GM12878 (cell line): ENCODE results near the gene GNL3L. TPM values are rescaled to one million over a fixed set of nuclear protein-coding genes. Genes with fewer than 3 reads are reported as not detected.

ENCODE experiments used
- ATAC-seq: fragments of 200-7000 bp; cut with Tn5 transposase; 3 replicates; pipeline ENCODE4 v1.9.1; 2020; ENCODE audit warnings: mild to moderate bottlenecking, moderate library complexity
- BruUV-seq: library from RNA; stranded (reverse); fragments of 400-500 nt; replicated peaks from 2 replicates; lab custom pipeline; 2021; lab: Mats Ljungman, UMichigan
- CTCF ChIA-PET: fragments of 300-600 bp; sonication (Branson Sonifier 250); formaldehyde crosslinking; extraction: SDS; loops from one replicate; lab custom pipeline; 2021; ENCODE audit warnings: inconsistent platforms; lab: Yijun Ruan, JAX
- POLR2A ChIA-PET: fragments of 350-600 bp; formaldehyde crosslinking; extraction: SDS; loops from one replicate; lab custom pipeline; 2021; ENCODE audit warnings: inconsistent platforms; lab: Charles Lee
- RAD21 ChIA-PET: fragments of 300-600 bp; sonication (Branson Sonifier 250); formaldehyde crosslinking; loops from one replicate; lab custom pipeline; 2023; ENCODE audit warnings: antibody characterized with exemption; ENCODE audit not compliant: unreplicated experiment; lab: Charles Lee
- SMC1A ChIA-PET: fragments of 300-600 bp; sonication (Branson Sonifier 250); formaldehyde crosslinking; loops from one replicate; lab custom pipeline; 2023; ENCODE audit not compliant: unreplicated experiment, uncharacterized antibody; lab: Charles Lee
- DNase-seq: peaks from one replicate; pipeline ENCODE4 v3.0.0-alpha.2; 2011; ENCODE audit warnings: low read depth, low spot score
- FAIRE-seq: peaks from 3 replicates; lab custom pipeline; 2011; peaks lifted over from hg19 to GRCh38; lab: Jason Lieb, UNC
- H2AFZ ChIP-seq: 2 replicates; pipeline ENCODE4 v1.6.0; 2011; ENCODE audit warnings: low read depth, low read length, control low read depth; ENCODE audit not compliant: control insufficient read depth
- H3K27ac ChIP-seq: 2 replicates; pipeline ENCODE4 v1.5.1; 2011; ENCODE audit warnings: control low read depth; ENCODE audit not compliant: control insufficient read depth, insufficient read depth
- H3K27me3 ChIP-seq, 2 experiments: replicated peaks in 1 of 2; 2 replicates each; pipeline versions ENCODE4 v1.6.0 to v1.6.1; 2011; ENCODE audit warnings: low read length in 1 of 2; ENCODE audit not compliant: control insufficient read depth in 2 of 2, insufficient read depth in 2 of 2
- H3K36me3 ChIP-seq, 2 experiments: 2 replicates each; pipeline ENCODE4 v1.5.1; 2011; ENCODE audit warnings: low read length in 1 of 2; ENCODE audit not compliant: control insufficient read depth in 2 of 2, insufficient read depth in 2 of 2
- H3K4me1 ChIP-seq: 2 replicates; pipeline ENCODE4 v1.6.1; 2011; ENCODE audit warnings: mild to moderate bottlenecking, low read length, moderate library complexity, mixed read lengths; ENCODE audit not compliant: control insufficient read depth, insufficient read depth
- H3K4me2 ChIP-seq: 2 replicates; pipeline ENCODE4 v1.6.0; 2011; ENCODE audit warnings: control low read depth; ENCODE audit not compliant: control insufficient read depth, insufficient read depth
- H3K4me3 ChIP-seq: fragments of 200-600 bp; sonication (generic); 2 replicates; pipeline ENCODE4 v1.5.1; 2016
- H3K79me2 ChIP-seq: 2 replicates; pipeline ENCODE4 v1.6.0; 2011; ENCODE audit warnings: low read length; ENCODE audit not compliant: control insufficient read depth, insufficient read depth
- H3K9ac ChIP-seq: 2 replicates; pipeline ENCODE4 v1.8.0; 2011; ENCODE audit warnings: low read length, control low read depth, mixed read lengths; ENCODE audit not compliant: control insufficient read depth, insufficient read depth
- H3K9me3 ChIP-seq: replicated peaks from 3 replicates; pipeline ENCODE4 v1.5.1; 2011; ENCODE audit warnings: mild to moderate bottlenecking, low read length; ENCODE audit not compliant: control insufficient read depth, insufficient read depth
- H4K20me1 ChIP-seq: 2 replicates; pipeline ENCODE4 v1.6.0; 2011; ENCODE audit not compliant: control insufficient read depth, insufficient read depth
- CEBPB ChIP-seq, 2 experiments: fragments of 150-350 bp in 1 of 2; IDR thresholded peaks; 2 replicates each; pipeline ENCODE4 v1.6.1; 2012 to 2014; ENCODE audit warnings: low read depth in 2 of 2, low read length in 2 of 2, borderline replicate concordance in 1 of 2, inconsistent platforms in 1 of 2
- ESRRA ChIP-seq: IDR thresholded peaks from 2 replicates; pipeline ENCODE4 v1.6.1; 2012; ENCODE audit warnings: mild to moderate bottlenecking, low read length, improper control_type of control experiment
- HDAC6 ChIP-seq: fragments of 200-600 bp; sonication (generic); IDR thresholded peaks from one replicate; pipeline ENCODE4 v1.8.0; 2017; ENCODE audit warnings: antibody characterized with exemption; ENCODE audit not compliant: unreplicated experiment
- MYB ChIP-seq: fragments of 150-350 bp; IDR thresholded peaks from 2 replicates; pipeline ENCODE4 v1.6.1; 2014; ENCODE audit warnings: mild to moderate bottlenecking, low read depth, low read length, borderline replicate concordance
- SIX5 ChIP-seq: IDR thresholded peaks from 2 replicates; pipeline ENCODE4 v1.6.1; 2011; ENCODE audit warnings: mild to moderate bottlenecking, low read depth, low read length, moderate library complexity; ENCODE audit not compliant: severe bottlenecking
- STAT1 ChIP-seq: fragments of 450-650 bp; conservative IDR thresholded peaks from 2 replicates; pipeline ENCODE4 v1.6.1; 2014; ENCODE audit warnings: antibody characterized with exemption, mild to moderate bottlenecking
- TAF1 ChIP-seq: IDR thresholded peaks from 2 replicates; pipeline ENCODE4 v1.6.1; 2011; ENCODE audit warnings: mild to moderate bottlenecking, low read depth, low read length, borderline replicate concordance
- YBX1 ChIP-seq: fragments of 450-650 bp; IDR thresholded peaks from 2 replicates; pipeline ENCODE4 v1.6.1; 2016; ENCODE audit warnings: antibody characterized with exemption
- ZNF274 ChIP-seq: IDR thresholded peaks from one replicate; pipeline ENCODE4 v1.8.0; 2011; ENCODE audit not compliant: insufficient read length, insufficient read depth
- WGBS: methylation state at CpG from one replicate; pipeline ENCODE4 v1.1.6; 2016; ENCODE audit warnings: low lambda C conversion rate; ENCODE audit not compliant: insufficient replicate concordance, insufficient coverage; ENCODE audit errors: missing lambda C conversion rate; 5-methylcytosine and 5-hydroxymethylcytosine counted together
- in situ Hi-C: fragments of 300-500 bp; cut with MboI; formaldehyde crosslinking; loops from 9 replicates; pipeline ENCODE4 v1.14.3; 2018; ENCODE audit warnings: mixed read lengths
- intact Hi-C: fragments of 100-400 bp; cut with micrococcal nuclease; formaldehyde crosslinking; loops from one replicate; pipeline ENCODE4 v1.14.2; 2022; ENCODE audit not compliant: unreplicated experiment
- polyA plus RNA-seq, 11 experiments: library from polyadenylated mRNA; depleted of rRNA in 4 of 11; unstranded in 6 of 11; stranded (reverse) in 5 of 11; fragments of >200 nt; fragmentation: Nextera tagmentation in 4 of 11; fragmentation: Illumina TruSeq in 1 of 11; extraction: Ambion mirVana in 4 of 11; extraction: Trizol in 1 of 11; gene quantifications; 1 replicate in 1 of 11; 2 replicates in 10 of 11; pipeline versions ENCODE4 v1.2.1 to v1.2.3, GENCODE V29; 2011 to 2016; ENCODE audit warnings: inconsistent platforms in 2 of 11, missing spikeins in 2 of 11, low read depth in 1 of 11
- total RNA-seq, 4 experiments: library from RNA; depleted of rRNA in 3 of 4; stranded (reverse); fragments of >200 nt in 3 of 4; fragmentation: Illumina TruSeq in 1 of 4; extraction: Trizol in 1 of 4; gene quantifications; 2 replicates each; pipeline versions ENCODE4 v1.2.1 to v1.2.3, GENCODE V29; 2013 to 2021
- TF ChIP-seq, protein P1 (sequence below): fragments of 450-650 bp; IDR thresholded peaks from 2 replicates; pipeline ENCODE4 v1.6.1; 2016; ENCODE audit warnings: mild to moderate bottlenecking, moderate library complexity, borderline replicate concordance
- TF ChIP-seq, protein P2 (sequence below): fragments of 450-650 bp; formaldehyde crosslinking; IDR thresholded peaks from 2 replicates; pipeline ENCODE4 v1.4.0; 2022; ENCODE audit warnings: mild to moderate bottlenecking, moderate library complexity

The GNL3L gene
- total and polyA plus RNA-seq, 10 of the 15 experiments (the other 5 are each of a cell fraction or from before 2014, with no cell fraction given), result 5.8 to 57.9 (median 29.1) TPM

DNA sequence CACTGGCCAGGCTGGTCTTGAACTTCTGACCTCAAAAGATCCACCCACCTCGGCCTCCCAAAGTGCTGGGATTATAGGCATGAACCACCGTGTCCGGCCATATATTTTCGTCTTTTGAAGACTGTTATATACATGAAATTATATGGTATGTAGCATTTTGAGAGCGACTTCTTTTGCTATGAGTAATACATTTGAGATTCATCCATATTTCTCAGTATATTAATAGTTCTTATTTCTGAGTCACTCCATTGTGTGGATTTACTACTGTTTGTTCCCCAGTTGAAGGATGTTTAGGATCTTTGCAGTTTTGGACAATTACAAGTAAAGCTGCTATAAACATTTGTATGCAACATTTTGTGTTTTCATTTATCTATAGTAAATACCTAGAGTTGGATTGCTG lies 34.9 kb downstream of the GNL3L start:
- Histone ChIP-seq H3K79me2 (no peaks in the 10 kb centered on the region), H3K4me3 (no peak overlapping the region), H2AFZ (no peak overlapping the region), H3K27me3 (no peaks in the 10 kb centered on the region), H3K4me1 (no peaks in the 10 kb centered on the region), H3K9me3 (no peaks in the 10 kb centered on the region), H3K27ac (no peak overlapping the region), H3K9ac (no peak overlapping the region), H4K20me1 (no peaks in the 10 kb centered on the region)
- in situ Hi-C loops, result no loop called here
- SMC1A ChIA-PET, result no interaction called here
- RAD21 ChIA-PET, result no interaction called here
- POLR2A ChIA-PET, result interaction anchor here (0.6 kb wide), 1 partner anchor 967 kb away, joined by 4 read pairs; no protein-coding TSS in a partner anchor
- intact Hi-C loops, result no loop called here
- no TSS peak for BruUV-seq
- FAIRE-seq, result no peak
- WGBS, result 77% methylated on average over 5 of the region's 5 CpGs
- TF ChIP-seq CEBPB (IDR thresholded peaks at IDR 0.05; ENCODE audit: borderline replicate concordance in 1 of 2, low read depth in 2 of 2, low read length in 2 of 2), result no peak
- TF ChIP-seq, protein P1, sequence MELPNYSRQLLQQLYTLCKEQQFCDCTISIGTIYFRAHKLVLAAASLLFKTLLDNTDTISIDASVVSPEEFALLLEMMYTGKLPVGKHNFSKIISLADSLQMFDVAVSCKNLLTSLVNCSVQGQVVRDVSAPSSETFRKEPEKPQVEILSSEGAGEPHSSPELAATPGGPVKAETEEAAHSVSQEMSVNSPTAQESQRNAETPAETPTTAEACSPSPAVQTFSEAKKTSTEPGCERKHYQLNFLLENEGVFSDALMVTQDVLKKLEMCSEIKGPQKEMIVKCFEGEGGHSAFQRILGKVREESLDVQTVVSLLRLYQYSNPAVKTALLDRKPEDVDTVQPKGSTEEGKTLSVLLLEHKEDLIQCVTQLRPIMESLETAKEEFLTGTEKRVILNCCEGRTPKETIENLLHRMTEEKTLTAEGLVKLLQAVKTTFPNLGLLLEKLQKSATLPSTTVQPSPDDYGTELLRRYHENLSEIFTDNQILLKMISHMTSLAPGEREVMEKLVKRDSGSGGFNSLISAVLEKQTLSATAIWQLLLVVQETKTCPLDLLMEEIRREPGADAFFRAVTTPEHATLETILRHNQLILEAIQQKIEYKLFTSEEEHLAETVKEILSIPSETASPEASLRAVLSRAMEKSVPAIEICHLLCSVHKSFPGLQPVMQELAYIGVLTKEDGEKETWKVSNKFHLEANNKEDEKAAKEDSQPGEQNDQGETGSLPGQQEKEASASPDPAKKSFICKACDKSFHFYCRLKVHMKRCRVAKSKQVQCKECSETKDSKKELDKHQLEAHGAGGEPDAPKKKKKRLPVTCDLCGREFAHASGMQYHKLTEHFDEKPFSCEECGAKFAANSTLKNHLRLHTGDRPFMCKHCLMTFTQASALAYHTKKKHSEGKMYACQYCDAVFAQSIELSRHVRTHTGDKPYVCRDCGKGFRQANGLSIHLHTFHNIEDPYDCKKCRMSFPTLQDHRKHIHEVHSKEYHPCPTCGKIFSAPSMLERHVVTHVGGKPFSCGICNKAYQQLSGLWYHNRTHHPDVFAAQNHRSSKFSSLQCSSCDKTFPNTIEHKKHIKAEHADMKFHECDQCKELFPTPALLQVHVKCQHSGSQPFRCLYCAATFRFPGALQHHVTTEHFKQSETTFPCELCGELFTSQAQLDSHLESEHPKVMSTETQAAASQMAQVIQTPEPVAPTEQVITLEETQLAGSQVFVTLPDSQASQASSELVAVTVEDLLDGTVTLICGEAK, result no peak
- no peak for TF ChIP-seq YBX1
- TF ChIP-seq HDAC6, result no peak
- no peak for TF ChIP-seq ESRRA
- TF ChIP-seq MYB, result no peak
- TF ChIP-seq STAT1, result no peak
- no peak for TF ChIP-seq ZNF274
- no peak for TF ChIP-seq SIX5
- no peak for TF ChIP-seq TAF1
- TF ChIP-seq, protein P2, sequence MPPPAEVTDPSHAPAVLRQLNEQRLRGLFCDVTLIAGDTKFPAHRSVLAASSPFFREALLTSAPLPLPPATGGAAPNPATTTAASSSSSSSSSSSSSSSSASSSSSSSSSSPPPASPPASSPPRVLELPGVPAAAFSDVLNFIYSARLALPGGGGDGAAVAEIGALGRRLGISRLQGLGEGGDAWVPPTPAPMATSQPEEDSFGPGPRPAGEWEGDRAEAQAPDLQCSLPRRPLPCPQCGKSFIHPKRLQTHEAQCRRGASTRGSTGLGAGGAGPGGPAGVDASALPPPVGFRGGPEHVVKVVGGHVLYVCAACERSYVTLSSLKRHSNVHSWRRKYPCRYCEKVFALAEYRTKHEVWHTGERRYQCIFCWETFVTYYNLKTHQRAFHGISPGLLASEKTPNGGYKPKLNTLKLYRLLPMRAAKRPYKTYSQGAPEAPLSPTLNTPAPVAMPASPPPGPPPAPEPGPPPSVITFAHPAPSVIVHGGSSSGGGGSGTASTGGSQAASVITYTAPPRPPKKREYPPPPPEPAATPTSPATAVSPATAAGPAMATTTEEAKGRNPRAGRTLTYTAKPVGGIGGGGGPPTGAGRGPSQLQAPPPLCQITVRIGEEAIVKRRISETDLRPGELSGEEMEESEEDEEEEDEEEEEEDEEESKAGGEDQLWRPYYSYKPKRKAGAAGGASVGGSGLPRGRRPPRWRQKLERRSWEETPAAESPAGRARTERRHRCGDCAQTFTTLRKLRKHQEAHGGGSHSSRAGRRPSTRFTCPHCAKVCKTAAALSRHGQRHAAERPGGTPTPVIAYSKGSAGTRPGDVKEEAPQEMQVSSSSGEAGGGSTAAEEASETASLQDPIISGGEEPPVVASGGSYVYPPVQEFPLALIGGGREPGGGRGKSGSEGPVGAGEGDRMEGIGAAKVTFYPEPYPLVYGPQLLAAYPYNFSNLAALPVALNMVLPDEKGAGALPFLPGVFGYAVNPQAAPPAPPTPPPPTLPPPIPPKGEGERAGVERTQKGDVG (CRISPR knock-in tag), result no peak
- TF ChIP-seq, all 136 proteins: peak for 0
- Histone ChIP-seq H3K4me2 (no peak overlapping the region), H3K36me3 (peaks cover 0 to under 1% of the 10 kb centered on the region in 2 experiments; a peak in 3 of 4 replicates)
- ATAC-seq, result no peak
- CTCF ChIA-PET, result no interaction called here
- DNase-seq, result no peak
